Tibial artery (tissue), 4 donors: ENCODE data around the gene IFNLR1.

Experiments used
- DNase-seq, 2 donors: peaks; one replicate each; pipeline ENCODE4 v3.0.0-alpha.2; 2019
- H3K27ac ChIP-seq, 2 donors: fragments of 200-600 bp; sonication (generic) in 1 of 2; 1 replicate in 1 of 2; 2 replicates in 1 of 2; pipeline ENCODE4 v1.5.1; 2018 to 2019; ENCODE audit warnings: mild to moderate bottlenecking in 1 of 2
- H3K27me3 ChIP-seq, 2 donors: fragments of 200-600 bp; sonication (generic) in 1 of 2; one replicate each; pipeline versions ENCODE4 v1.5.1 to v1.6.0; 2016 to 2019
- H3K36me3 ChIP-seq, 3 donors: fragments of 200-600 bp; sonication (generic) in 2 of 3; one replicate each; pipeline ENCODE4 v1.5.1; 2016 to 2019; ENCODE audit warnings: mild to moderate bottlenecking in 2 of 3
- H3K4me1 ChIP-seq, 4 donors: fragments of 200-600 bp; sonication (generic) in 2 of 4; 1 replicate in 3 of 4; 2 replicates in 1 of 4; pipeline ENCODE4 v1.5.1; 2016 to 2019
- H3K4me3 ChIP-seq, 2 donors: fragments of 200-600 bp; sonication (generic) in 1 of 2; 1 replicate in 1 of 2; 2 replicates in 1 of 2; pipeline ENCODE4 v1.5.1; 2018 to 2019; ENCODE audit warnings: mild to moderate bottlenecking in 2 of 2
- H3K9me3 ChIP-seq, 3 donors: fragments of 200-600 bp; sonication (generic) in 1 of 3; one replicate each; pipeline ENCODE4 v1.5.1; 2016 to 2019
- intact Hi-C: fragments of 100-400 bp; cut with DNase I; formaldehyde crosslinking; loops from one replicate; pipeline ENCODE4 v1.15.0; 2023; ENCODE audit warnings: low total_unique reads
- TF ChIP-seq, protein P1 (sequence below), 2 experiments: fragments of 200-600 bp in 1 of 2; fragments of 450-650 bp in 1 of 2; IDR thresholded peaks; one replicate each; pipeline ENCODE4 v1.5.1; 2017 to 2019; ENCODE audit warnings: antibody characterized with exemption in 2 of 2, mild to moderate bottlenecking in 1 of 2, moderate library complexity in 1 of 2

IFNLR1 gene

DNA sequence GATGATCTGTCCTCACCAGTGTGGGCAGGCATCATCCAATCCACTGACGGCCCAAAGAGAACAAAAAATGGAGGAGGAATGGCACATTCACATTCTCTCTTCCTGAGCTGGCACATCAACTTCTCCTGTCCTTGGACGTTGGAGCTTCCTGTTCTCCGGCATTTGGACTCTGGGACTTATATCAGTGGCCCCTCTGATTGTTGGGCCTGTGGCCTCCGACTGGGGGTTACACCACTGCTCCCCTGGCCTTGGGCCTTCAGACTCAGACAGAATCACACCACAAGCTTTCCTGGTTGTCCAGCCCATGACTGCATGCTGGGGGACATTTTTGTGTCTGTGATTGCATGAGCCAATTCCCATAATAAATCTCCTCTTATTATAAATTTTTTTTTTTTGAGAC, 20.1 kb downstream of the IFNLR1 start:
- H3K27me3 ChIP-seq, result peaks cover 0 to 20% of the 10 kb centered on the region in 2 donors
- H3K4me3 ChIP-seq, result no peak overlapping the region
- TF ChIP-seq, protein P1, sequence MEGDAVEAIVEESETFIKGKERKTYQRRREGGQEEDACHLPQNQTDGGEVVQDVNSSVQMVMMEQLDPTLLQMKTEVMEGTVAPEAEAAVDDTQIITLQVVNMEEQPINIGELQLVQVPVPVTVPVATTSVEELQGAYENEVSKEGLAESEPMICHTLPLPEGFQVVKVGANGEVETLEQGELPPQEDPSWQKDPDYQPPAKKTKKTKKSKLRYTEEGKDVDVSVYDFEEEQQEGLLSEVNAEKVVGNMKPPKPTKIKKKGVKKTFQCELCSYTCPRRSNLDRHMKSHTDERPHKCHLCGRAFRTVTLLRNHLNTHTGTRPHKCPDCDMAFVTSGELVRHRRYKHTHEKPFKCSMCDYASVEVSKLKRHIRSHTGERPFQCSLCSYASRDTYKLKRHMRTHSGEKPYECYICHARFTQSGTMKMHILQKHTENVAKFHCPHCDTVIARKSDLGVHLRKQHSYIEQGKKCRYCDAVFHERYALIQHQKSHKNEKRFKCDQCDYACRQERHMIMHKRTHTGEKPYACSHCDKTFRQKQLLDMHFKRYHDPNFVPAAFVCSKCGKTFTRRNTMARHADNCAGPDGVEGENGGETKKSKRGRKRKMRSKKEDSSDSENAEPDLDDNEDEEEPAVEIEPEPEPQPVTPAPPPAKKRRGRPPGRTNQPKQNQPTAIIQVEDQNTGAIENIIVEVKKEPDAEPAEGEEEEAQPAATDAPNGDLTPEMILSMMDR (IDR thresholded peaks at IDR 0.05), result no peak
- no peaks in the 10 kb centered on the region for H3K4me1 ChIP-seq
- H3K36me3 ChIP-seq, result no peaks in the 10 kb centered on the region
- intact Hi-C loops, result no loop called here
- no peak for DNase-seq
- H3K9me3 ChIP-seq, result no peaks in the 10 kb centered on the region
- H3K27ac ChIP-seq, result no peak overlapping the region

DNA sequence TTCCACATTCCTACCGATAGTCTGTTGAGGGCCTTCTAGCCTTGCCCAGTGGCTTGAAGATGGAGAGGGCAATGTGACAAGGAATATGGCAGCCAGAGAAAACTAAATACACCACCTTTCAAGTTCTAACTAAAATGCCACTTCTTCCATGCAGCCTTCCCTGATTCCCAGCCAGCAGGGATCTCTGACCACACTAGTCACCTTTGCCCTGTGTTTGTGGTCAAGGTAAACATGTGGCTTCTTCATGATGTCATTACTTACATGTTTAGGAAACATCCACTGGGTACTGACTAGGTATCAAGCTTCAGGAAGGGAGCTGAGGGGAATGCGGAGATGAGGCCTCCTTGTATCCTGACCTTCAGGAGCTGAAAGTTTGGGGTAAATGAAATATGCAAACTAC, 21.6 kb downstream of the IFNLR1 start:
- H3K27me3 ChIP-seq, result peaks cover 0 to 18% of the 10 kb centered on the region in 2 donors
- H3K36me3 ChIP-seq, result no peaks in the 10 kb centered on the region
- intact Hi-C loops, result no loop called here
- H3K27ac ChIP-seq, result no peak overlapping the region
- H3K4me1 ChIP-seq, result no peaks in the 10 kb centered on the region
- no peak overlapping the region for H3K4me3 ChIP-seq
- no peaks in the 10 kb centered on the region for H3K9me3 ChIP-seq
- TF ChIP-seq, protein P1 (IDR thresholded peaks at IDR 0.05), result no peak
- no peak for DNase-seq

DNA sequence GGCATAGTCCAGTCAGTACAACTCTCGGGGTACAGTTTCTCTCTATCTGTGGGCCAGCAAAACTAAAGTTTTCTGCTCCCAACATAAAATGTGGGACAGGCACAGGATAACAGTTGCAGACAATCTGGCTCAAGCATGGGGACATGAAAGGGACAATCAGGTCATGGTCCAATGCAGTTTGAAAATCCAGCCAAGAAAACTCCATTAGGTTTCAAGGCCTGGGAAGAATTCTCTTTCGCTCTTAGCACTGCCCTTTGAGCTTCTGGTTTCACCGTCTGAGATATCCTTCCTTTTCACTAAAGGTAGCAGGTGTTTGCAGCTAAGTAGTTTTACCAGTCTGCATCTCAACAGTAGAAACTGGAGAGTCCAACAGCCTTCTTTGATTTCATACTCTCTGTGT, 23.1 kb downstream of the IFNLR1 start:
- TF ChIP-seq, protein P1 (IDR thresholded peaks at IDR 0.05), result no peak
- DNase-seq, result no peak
- Histone ChIP-seq H3K4me3 (no peak overlapping the region), H3K27me3 (peaks cover 0 to 7% of the 10 kb centered on the region in 2 donors), H3K27ac (no peak overlapping the region), H3K36me3 (no peaks in the 10 kb centered on the region), H3K4me1 (no peaks in the 10 kb centered on the region), H3K9me3 (no peaks in the 10 kb centered on the region)
- intact Hi-C loops, result no loop called here

DNA sequence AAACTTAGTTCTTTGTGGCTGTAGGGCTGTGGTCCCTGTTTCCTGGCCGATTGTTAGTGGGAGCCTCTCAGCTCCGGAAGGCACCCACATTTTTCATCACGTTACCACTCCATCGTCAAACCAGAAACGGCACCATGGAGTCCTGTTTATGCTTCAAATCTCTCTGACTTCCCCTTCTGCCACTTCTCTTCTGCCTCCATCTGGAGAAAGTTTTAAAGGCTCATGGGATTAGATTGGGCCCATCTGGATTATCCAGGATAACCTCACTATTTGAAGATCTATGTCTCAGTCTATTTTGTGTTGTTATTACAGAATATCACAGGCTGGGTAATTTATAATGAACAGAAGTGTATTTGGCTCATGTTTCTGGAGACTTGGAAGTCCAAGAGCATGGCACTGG, 24.9 kb downstream of the IFNLR1 start:
- Histone ChIP-seq H3K9me3 (no peaks in the 10 kb centered on the region), H3K4me3 (no peak overlapping the region), H3K27me3 (peaks cover 0 to 10% of the 10 kb centered on the region in 2 donors), H3K27ac (no peak overlapping the region), H3K36me3 (peaks cover 0 to 10% (median 0%) of the 10 kb centered on the region in 3 donors), H3K4me1 (no peaks in the 10 kb centered on the region)
- DNase-seq, result no peak
- TF ChIP-seq, protein P1 (IDR thresholded peaks at IDR 0.05), result no peak
- intact Hi-C loops, result no loop called here

DNA sequence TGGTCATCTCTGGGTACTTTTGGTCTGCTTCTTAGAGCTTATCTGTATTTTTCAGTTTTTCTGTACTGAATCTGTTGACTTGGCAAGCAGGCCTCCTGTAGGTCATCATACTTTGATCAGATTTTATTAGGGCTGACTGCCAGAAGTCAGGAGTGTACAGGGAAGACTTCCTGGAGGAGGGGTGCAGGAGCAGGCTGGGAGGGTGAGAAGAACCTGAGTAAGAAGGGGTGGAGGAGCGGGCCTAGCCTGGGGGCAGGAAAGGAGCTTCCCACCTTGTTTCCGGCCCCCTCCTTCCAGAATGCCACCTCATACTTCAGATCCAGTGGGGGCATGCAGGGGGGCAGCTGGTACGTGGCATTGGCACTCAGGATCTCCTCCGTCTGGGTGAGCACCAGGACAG, 25.8 kb downstream of the IFNLR1 start:
- H3K4me1 ChIP-seq, result no peaks in the 10 kb centered on the region
- TF ChIP-seq, protein P1 (IDR thresholded peaks at IDR 0.05), result no peak
- intact Hi-C loops, result no loop called here
- peaks cover 0 to 19% (median 0%) of the 10 kb centered on the region in 3 donors for H3K36me3 ChIP-seq
- no peaks in the 10 kb centered on the region for H3K9me3 ChIP-seq
- no peak overlapping the region for H3K4me3 ChIP-seq
- DNase-seq, result no peak
- no peak overlapping the region for H3K27ac ChIP-seq
- peaks cover 0 to 17% of the 10 kb centered on the region in 2 donors for H3K27me3 ChIP-seq

DNA sequence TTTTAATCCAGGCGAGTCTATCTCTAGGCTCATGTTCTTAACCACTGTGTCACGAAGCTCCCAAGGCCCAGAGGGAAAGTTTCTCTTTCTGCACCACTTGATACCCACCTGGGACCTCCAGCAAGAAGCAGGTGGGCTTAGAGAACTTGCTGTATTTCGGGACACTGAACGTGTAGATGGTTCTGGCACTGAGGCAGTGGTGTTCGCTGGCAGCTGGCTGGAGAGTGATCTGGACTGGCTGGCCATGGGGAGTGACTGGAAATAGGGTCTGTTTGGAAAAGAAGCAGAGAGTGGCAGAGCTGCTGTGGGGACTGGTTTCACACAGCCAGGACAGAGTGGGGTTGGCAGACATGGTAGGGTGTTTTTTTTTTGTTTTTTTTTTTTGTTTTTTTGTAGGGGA, 27.7 kb downstream of the IFNLR1 start:
- intact Hi-C loops, result no loop called here
- H3K27me3 ChIP-seq, result peaks cover 0 to 29% of the 10 kb centered on the region in 2 donors
- H3K4me3 ChIP-seq, result no peak overlapping the region
- H3K9me3 ChIP-seq, result no peaks in the 10 kb centered on the region
- no peak for DNase-seq
- H3K4me1 ChIP-seq, result no peaks in the 10 kb centered on the region
- TF ChIP-seq, protein P1 (IDR thresholded peaks at IDR 0.05), result no peak
- H3K36me3 ChIP-seq, result peaks cover 0 to 20% (median 0%) of the 10 kb centered on the region in 3 donors
- H3K27ac ChIP-seq, result no peak overlapping the region
